Sigmoid colon (tissue), 7 donors: Measurements from ENCODE around the gene PRDM11. TPM values are rescaled to one million over a fixed set of nuclear protein-coding genes. Genes with fewer than 3 reads are reported as not detected.

ENCODE experiments used
- DNase-seq: peaks from one replicate; pipeline ENCODE4 v3.0.0-alpha.2; 2019
- H3K27ac ChIP-seq, 4 donors: fragments of 200-600 bp; sonication (generic); one replicate each; pipeline ENCODE4 v1.5.1; 2016 to 2019; ENCODE audit warnings: mild to moderate bottlenecking in 1 of 4
- H3K27me3 ChIP-seq, 3 donors: fragments of 200-600 bp; sonication (generic); one replicate each; pipeline ENCODE4 v1.5.1; 2019; ENCODE audit warnings: mild to moderate bottlenecking in 1 of 3
- H3K36me3 ChIP-seq, 4 donors: fragments of 200-600 bp; sonication (generic); one replicate each; pipeline ENCODE4 v1.5.1; 2016 to 2019
- H3K4me1 ChIP-seq, 4 donors: fragments of 200-600 bp; sonication (generic); one replicate each; pipeline ENCODE4 v1.5.1; 2017 to 2019
- H3K4me3 ChIP-seq, 4 donors: fragments of 200-600 bp; sonication (generic); one replicate each; pipeline ENCODE4 v1.5.1; 2017 to 2019; ENCODE audit warnings: mild to moderate bottlenecking in 2 of 4, moderate library complexity in 1 of 4
- H3K9me3 ChIP-seq, 4 donors: fragments of 200-600 bp in 3 of 4; sonication (generic) in 3 of 4; one replicate each; pipeline versions ENCODE4 v1.5.1 to v1.6.1; 2013 to 2019
- CTCF ChIP-seq, 4 experiments: fragments of 450-650 bp in 3 of 4; fragments of 200-600 bp in 1 of 4; IDR thresholded peaks; one replicate each; pipeline ENCODE4 v1.5.1; 2016 to 2019; ENCODE audit warnings: antibody characterized with exemption in 4 of 4, mild to moderate bottlenecking in 3 of 4, moderate library complexity in 2 of 4
- EP300 ChIP-seq, 4 donors: sonication (generic); formaldehyde crosslinking; IDR thresholded peaks; one replicate each; pipeline ENCODE4 v1.6.1; 2017; ENCODE audit warnings: antibody characterized with exemption in 4 of 4
- POLR2A ChIP-seq, 2 donors: fragments of 450-650 bp; IDR thresholded peaks; one replicate each; pipeline ENCODE4 v1.6.1; 2016; ENCODE audit warnings: antibody characterized with exemption in 2 of 2, mild to moderate bottlenecking in 2 of 2, moderate library complexity in 2 of 2
- POLR2AphosphoS5 ChIP-seq, 4 donors: sonication (generic); formaldehyde crosslinking; IDR thresholded peaks; one replicate each; pipeline ENCODE4 v1.6.1; 2017; ENCODE audit warnings: antibody characterized with exemption in 4 of 4
- WGBS, 2 donors: extraction: QIAGEN DNeasy Blood & Tissue Kit; methylation state at CpG; one replicate each; pipeline ENCODE4 v1.1.7; 2013; 5-methylcytosine and 5-hydroxymethylcytosine counted together
- intact Hi-C: fragments of 100-400 bp; cut with DNase I; formaldehyde crosslinking; loops from one replicate; pipeline ENCODE4 v1.15.1; 2023
- polyA plus RNA-seq, 3 donors: library from polyadenylated mRNA; stranded (reverse); fragments of 200-250 nt; gene quantifications; one replicate each; pipeline ENCODE4 v1.2.3, GENCODE V29; 2013
- total RNA-seq, 4 donors: library from RNA; depleted of rRNA; stranded (reverse); fragments of >200 nt; gene quantifications; one replicate each; pipeline ENCODE4 v1.1.0, GENCODE V29; 2016
- donor health status: healthy with polysubstance abuse.
- donor health status: Bipolar disorder and iron deficiency.
- donor health status: healthy.

The PRDM11 gene
- total and polyA plus RNA-seq, 7 donors, result 0.92 to 23.2 (median 12.7) TPM

GRCh38 chr11:45250035-45250718, 103.7 kb downstream of the PRDM11 start:
- Histone ChIP-seq H3K36me3 (no peaks in the 10 kb centered on the region), H3K4me3 (no peak overlapping the region), H3K27me3 (no peaks in the 10 kb centered on the region), H3K4me1 (no peaks in the 10 kb centered on the region), H3K27ac (no peak overlapping the region), H3K9me3 (no peaks in the 10 kb centered on the region)
- 68 to 80% methylated on average over 3 of the region's 3 CpGs for WGBS, 2 donors
- DNase-seq, result no peak
- TF ChIP-seq EP300 (IDR thresholded peaks at IDR 0.05) (no peak), POLR2AphosphoS5 (IDR thresholded peaks at IDR 0.05) (no peak), POLR2A (IDR thresholded peaks at IDR 0.05) (no peak), CTCF (IDR thresholded peaks at IDR 0.05) (no peak)
- intact Hi-C loops, result no loop called here

DNA sequence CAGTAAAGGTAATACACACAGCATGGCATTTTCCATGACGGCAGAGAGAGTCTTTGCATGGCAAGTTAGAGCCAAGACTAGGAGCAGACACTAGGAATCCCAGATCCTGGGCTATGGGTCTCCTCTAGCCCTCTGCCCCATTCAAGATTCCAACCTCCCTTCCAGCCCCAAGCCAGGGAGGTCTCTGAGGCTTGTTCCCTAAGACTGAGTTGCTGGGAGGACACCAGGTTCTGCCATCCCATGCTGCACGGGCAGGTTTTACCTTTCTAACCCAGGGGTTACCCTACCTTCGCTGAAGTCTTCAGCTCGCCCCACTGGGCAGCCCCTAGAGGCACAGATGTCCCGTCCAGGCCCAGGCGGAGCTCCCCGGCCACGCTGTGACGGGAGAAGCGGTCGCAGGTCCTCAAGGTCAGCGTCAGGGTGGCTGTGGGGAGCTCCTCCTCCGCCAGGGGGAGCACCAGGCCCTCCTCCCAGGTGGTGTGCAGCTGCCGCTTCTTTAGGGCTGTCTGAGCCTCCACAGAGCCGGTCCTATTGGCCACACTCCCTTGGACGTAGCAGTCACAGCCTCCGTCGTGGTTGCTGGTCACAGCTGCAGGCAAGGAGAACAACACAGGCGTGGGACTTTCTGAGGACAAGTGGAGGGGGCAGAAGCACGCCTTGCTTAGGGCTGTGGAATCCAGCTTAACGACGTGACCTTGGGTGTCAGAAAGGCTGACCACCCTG, 105.9 kb downstream of the PRDM11 start:
- Histone ChIP-seq H3K36me3 (no peaks in the 10 kb centered on the region), H3K4me3 (no peak overlapping the region), H3K27me3 (no peaks in the 10 kb centered on the region), H3K27ac (no peak overlapping the region), H3K9me3 (no peaks in the 10 kb centered on the region), H3K4me1 (no peaks in the 10 kb centered on the region)
- no peak for DNase-seq
- intact Hi-C loops, result no loop called here
- 32 to 53% methylated on average over 22 of the region's 22 CpGs for WGBS, 2 donors
- TF ChIP-seq CTCF (IDR thresholded peaks at IDR 0.05) (peak in 2 of 4 experiments; percentile 44 to 59), EP300 (IDR thresholded peaks at IDR 0.05) (no peak), POLR2A (IDR thresholded peaks at IDR 0.05) (no peak)

DNA sequence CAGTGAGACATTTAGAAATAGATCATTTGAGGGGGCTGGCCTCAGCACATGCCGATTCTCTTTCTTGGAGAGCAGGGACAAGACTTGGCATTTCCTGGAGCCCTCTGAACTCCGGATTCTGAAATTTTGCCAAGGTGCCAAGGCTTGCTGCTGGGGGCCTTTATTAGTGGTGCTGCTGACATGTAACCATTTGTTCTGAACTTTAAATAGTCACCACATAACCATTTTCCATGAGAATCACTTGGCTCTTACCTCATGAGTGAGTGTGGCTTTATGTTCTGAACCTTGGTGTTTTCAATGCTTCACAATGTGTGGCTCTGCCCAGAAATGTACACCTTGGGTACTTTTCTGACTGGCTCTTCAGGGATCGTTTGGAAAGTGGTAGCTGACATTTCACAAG, 106.4 kb downstream of the PRDM11 start:
- Histone ChIP-seq H3K4me1 (no peaks in the 10 kb centered on the region), H3K27me3 (no peaks in the 10 kb centered on the region), H3K9me3 (no peaks in the 10 kb centered on the region), H3K4me3 (no peak overlapping the region), H3K36me3 (no peaks in the 10 kb centered on the region), H3K27ac (no peak overlapping the region)
- 45 to 72% methylated on average over 3 of the region's 3 CpGs for WGBS, 2 donors
- no peak for DNase-seq
- intact Hi-C loops, result no loop called here
- TF ChIP-seq EP300 (IDR thresholded peaks at IDR 0.05) (no peak), POLR2A (IDR thresholded peaks at IDR 0.05) (no peak), POLR2AphosphoS5 (IDR thresholded peaks at IDR 0.05) (no peak), CTCF (IDR thresholded peaks at IDR 0.05) (no peak)

DNA sequence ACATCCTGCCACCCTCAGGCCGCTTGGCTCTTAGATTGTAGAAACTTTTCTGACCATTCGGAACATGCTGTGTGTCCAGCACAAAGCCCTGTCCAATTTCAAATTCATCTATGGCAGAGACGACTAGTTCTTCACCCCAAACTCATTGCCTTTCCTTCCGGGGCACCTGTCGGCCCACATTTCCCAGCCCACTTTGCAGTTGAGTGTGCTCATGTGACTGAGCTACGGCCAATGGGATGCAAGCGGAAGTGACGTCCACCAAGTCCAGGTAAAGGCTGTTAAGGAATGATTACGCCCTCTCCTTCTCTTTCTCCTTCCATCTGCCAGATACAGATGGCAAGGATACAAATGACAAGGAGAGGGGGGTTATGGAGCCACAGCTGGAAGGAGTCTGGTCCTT, 107.2 kb downstream of the PRDM11 start:
- DNase-seq, result no peak
- Histone ChIP-seq H3K9me3 (no peaks in the 10 kb centered on the region), H3K4me3 (no peak overlapping the region), H3K27me3 (no peaks in the 10 kb centered on the region), H3K4me1 (no peaks in the 10 kb centered on the region), H3K36me3 (no peaks in the 10 kb centered on the region), H3K27ac (no peak overlapping the region)
- TF ChIP-seq EP300 (IDR thresholded peaks at IDR 0.05) (no peak), CTCF (IDR thresholded peaks at IDR 0.05) (no peak)
- WGBS, 2 donors, result 89 to 91% methylated on average over 9 of the region's 9 CpGs
- intact Hi-C loops, result no loop called here
